GM03348 (cell line): ENCODE results near the gene ADAMTS17.

ENCODE experiments used
- DNase-seq: peaks from one replicate; pipeline ENCODE4 v3.0.0; 2012; ENCODE audit warnings: low spot score

Gene ADAMTS17, protein sequence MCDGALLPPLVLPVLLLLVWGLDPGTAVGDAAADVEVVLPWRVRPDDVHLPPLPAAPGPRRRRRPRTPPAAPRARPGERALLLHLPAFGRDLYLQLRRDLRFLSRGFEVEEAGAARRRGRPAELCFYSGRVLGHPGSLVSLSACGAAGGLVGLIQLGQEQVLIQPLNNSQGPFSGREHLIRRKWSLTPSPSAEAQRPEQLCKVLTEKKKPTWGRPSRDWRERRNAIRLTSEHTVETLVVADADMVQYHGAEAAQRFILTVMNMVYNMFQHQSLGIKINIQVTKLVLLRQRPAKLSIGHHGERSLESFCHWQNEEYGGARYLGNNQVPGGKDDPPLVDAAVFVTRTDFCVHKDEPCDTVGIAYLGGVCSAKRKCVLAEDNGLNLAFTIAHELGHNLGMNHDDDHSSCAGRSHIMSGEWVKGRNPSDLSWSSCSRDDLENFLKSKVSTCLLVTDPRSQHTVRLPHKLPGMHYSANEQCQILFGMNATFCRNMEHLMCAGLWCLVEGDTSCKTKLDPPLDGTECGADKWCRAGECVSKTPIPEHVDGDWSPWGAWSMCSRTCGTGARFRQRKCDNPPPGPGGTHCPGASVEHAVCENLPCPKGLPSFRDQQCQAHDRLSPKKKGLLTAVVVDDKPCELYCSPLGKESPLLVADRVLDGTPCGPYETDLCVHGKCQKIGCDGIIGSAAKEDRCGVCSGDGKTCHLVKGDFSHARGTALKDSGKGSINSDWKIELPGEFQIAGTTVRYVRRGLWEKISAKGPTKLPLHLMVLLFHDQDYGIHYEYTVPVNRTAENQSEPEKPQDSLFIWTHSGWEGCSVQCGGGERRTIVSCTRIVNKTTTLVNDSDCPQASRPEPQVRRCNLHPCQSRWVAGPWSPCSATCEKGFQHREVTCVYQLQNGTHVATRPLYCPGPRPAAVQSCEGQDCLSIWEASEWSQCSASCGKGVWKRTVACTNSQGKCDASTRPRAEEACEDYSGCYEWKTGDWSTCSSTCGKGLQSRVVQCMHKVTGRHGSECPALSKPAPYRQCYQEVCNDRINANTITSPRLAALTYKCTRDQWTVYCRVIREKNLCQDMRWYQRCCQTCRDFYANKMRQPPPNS

DNA sequence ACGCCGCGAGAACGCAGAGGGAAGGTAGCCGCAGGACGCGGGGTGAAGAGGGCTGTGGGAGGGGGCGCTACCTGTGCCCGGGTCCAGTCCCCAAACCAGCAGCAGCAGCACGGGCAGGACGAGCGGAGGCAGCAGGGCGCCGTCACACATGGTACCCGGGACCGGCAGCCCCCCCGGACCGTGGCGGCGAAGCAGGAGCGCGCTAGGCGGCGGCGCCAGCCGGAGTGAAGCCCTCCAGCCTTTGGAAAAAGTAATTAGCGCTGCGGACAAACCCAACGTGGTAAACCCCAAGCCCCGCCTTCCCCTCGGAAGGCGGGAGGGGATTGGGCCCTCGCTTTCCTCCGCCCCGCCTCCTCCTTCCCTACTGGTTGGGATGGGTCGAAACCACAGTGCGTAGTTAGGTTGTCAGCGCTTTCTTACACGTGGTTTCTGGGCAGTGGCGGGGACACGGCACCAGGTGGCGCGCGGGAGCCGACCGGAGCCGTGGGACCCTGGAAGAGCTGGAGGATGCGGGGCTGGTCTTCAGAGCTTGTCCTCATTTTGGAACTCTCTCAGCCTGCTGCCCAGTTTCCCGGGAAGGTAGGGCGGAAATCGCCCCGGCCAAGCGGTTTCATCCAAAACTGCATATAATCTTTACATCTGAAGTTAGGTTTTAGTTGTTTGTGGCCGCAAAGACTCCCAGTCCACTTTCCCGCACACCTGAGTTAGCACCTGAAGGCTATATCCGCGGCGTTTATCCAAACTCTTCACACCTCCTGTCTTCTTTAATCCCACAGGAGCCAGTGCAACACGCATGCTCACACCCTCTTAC is at the start of gene ADAMTS17:
Gene ADAMTS17, minus strand, starts transcription at position 226 of the 811 bp plus-strand sequence. Its CDS starts 76 bp downstream, at position 150.
- DNase-seq: peak; percentile 86

DNA sequence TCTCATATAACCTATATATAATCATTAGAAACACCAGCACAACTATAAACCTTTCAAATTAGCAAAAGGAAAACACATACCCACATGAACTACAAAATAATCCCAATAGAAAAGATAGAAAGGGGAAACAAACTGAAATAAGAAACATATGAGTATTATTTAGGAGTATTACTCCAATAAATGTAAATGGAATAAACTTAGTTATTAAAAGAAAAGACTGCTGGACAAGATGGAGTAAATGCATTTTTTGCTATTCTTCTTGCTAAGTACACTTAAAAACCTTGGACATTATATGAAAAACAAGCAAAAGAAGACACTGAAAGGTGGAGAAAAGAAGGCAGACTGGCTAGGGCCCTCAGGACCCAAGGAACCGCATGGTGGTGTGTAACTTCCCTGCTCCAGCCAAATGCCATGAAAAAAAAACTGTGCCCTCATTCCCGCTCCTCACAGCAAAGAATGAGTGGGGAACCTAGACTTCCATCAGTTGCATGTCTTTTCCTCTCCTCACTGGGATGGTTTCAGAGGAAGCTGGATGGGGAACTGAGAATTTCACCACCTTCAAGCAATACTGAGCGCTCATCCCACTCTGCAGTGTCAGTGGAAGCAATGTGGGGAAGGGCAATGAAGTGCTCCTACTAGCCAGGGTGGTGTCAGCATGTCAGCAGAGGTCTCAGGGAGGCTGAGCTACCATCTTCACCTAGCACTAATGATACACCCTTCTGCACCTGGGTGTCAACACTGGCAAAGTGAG is 43.7 kb upstream of the ADAMTS17 start:
- DNase-seq: no peak

DNA sequence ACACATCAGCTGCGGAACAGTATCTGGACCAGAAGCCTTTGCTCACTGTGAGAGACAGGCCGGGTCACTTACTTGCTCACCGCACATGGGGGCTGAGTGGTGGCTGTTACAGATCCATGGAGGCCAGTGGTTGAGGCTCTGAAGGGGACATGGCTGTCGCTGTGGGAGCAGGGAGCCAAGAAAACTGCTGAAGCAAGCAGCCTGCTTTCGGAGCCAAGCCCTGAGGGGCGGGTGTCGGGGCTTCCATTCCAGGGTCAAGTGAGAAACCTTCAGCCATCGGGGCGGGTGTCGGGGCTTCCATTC is 42.3 kb upstream of the ADAMTS17 start:
- DNase-seq: no peak

DNA sequence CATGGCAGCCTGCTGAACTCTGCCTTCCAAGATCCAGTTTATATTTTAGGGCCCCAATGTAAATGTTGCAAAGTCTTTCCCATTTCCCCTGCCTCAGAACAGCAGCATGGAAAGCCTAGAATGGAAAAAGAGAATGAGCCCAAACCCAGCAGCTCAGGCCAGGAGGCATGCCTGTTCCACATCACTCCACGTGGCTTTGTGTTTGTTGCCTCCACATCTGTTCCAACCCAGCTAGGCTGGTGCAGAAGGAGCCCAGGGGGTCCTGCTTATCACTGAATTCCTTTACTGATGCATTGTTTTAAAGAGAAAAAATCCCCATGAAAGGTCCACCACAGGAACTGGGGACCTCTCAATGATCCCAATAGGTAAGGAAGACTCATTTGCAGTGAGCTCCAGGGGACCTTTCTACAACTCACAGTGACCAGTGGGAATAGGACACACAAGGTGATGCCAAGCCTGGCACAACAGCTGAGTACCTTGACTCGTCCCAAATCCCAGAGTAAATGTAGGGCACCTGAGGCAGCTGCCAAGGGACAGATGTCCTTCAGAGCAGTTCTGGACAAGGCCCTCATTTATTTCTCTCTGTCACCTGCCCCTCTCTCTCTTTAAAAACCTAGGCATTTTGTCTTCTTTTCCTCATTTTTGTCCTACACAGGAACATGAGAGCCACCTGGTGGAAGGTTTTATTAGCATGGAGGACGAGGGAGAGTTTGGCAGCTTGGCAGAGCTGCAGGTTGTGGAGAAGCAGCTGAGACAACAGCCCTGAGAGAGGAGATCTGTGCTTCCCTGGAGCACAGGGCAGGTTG is 41.7 kb upstream of the ADAMTS17 start:
- DNase-seq: no peak

DNA sequence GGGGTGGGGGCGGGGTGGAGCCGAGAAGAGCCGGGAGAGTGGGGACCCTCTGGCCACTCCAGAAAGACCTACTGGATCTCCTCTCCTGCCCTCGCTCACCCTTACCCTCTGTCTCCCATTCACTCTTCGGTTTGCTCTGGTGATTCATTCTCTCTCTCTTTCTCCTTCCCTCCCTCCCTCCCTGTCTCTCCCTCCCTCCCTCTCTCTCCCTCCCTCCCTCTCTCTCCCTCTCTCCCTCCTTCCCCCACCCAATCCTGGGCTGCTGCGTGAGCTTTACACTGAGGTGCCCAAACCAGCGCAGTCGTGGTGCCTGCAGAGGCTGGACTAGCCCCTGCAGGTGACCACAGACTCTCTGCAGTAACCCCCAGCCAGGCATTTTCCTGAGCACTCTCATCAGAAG is 32.2 kb upstream of the ADAMTS17 start:
- no peak for DNase-seq

DNA sequence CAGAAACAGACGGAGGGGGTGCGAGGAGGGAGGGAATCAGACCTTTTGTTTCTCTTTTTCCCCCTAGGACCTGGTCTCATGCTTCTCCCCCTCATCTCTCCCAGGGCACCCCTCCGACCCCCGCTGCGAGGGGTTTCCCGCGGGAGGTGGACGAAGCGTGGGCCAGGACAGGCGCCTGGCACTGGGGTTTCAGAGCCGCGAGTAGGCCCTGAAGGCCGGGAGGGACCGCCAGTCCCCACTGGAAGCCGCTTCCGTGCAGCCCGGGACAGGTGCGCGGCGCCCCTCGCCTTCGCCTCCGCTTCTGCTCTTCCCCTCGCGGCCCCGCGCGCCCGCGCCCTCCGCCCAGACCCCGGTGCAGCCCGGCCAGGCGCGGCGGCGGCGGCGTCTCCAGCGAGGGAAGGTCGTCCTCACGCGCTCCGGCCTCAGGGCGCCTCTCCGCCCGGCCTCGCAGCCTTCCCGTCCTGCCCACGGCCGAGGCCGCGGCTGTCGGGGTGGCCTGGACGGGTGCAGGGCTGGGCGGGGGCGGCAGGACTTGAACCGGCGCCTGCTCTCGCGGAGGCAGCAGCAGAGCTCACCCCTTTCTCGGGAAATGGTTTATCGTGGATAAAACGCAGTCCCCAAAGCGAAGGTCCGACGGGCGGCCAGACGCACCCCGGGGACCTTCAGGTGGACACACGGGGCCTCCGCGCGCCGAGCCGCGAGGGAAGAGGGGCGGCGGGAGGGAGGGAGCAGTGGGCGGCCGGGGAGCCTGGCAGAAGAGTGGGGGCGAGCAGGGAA is 31.5 kb upstream of the ADAMTS17 start:
- no peak for DNase-seq

DNA sequence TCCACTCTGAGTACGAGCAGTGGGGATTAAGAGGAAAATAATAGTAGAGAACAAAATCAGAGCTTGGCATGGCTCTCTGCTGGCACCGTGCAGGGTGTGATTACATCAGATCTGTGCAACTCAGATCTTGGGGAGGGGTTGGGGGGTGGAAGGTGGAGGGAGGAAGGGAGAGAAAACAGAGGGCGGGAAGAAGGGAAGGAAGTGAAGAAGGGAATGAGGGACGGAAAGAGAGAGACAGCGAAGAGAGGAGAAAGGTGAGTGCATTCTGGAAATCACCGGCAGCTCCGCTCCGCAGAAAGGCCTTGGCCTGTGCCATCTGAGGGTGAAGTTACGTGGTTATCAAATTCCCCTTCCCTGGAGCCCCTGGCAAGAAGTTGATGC is 31.0 kb upstream of the ADAMTS17 start:
- no peak for DNase-seq

DNA sequence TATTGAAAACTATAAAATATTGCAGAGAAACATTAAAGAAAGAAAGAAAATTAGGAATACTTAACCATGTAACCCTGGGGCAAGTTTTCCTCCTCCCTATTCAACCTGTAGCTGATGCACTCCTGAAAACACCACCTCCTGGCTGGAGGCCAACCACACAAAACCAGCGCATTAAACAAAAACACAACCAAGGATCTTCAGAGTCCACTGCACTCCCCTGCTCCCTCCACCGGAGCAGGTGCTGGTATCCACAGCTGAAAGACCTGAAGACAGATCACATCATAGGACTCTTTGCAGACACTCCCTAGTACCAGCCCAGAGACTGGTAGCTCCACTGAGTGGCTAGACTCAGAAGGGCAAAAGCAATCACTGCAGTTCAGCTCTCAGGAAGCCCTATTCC is 13.6 kb upstream of the ADAMTS17 start:
- no peak for DNase-seq

DNA sequence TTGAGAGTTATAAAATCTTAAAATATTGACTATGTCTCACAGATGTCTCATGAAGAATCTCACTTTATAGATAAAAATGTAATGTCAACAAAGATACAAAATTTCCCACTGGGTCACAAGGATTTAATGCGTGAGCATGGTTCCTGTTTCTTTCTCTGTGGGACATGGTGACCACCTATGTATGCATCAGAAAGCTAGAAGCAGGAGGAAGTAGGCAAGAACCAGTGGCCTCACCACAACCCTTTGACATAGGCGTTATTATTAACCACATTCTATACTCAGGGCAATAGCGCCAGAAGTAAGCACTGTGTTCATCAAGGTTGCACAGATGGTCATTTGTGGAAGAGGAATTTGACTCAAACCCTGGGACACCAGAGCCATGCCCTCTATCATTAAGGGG is 11.7 kb upstream of the ADAMTS17 start:
- DNase-seq: no peak

DNA sequence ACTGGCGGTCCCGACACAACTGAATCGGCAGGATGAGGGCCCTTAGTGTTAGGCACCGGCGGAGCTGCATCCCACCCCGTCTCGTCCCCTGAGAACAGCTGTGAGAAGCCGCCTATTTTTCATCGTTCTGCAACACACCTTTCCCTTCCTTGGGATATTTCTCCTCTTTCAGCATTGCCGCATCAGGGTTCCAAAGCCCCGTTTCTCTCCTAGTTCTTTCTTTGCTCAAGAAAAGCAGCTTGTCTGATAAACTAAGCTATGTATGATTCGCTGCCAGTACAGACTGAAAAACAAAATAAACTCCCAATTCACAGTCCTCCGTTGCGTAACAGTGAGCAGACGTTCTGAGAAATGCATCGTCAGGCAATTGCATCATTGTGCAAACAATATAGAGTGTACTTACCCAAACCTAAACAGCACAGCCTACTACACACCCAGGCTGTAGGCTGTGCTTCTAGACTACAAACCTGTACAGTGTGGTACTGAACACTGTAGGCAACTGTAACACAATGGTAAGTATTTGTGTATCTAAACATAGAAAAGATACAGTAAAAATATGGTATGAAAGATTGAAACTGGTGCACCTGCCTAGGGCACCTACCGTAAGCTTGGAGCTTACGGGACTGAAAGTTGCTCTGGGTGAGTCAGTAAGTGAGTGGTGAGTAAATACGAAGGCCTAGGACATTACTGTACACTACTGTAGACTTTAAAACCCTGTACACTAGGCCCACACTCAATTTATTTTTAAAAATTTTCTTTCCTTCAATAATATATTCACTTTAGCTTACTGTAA is 8.9 kb upstream of the ADAMTS17 start:
- DNase-seq: no peak

DNA sequence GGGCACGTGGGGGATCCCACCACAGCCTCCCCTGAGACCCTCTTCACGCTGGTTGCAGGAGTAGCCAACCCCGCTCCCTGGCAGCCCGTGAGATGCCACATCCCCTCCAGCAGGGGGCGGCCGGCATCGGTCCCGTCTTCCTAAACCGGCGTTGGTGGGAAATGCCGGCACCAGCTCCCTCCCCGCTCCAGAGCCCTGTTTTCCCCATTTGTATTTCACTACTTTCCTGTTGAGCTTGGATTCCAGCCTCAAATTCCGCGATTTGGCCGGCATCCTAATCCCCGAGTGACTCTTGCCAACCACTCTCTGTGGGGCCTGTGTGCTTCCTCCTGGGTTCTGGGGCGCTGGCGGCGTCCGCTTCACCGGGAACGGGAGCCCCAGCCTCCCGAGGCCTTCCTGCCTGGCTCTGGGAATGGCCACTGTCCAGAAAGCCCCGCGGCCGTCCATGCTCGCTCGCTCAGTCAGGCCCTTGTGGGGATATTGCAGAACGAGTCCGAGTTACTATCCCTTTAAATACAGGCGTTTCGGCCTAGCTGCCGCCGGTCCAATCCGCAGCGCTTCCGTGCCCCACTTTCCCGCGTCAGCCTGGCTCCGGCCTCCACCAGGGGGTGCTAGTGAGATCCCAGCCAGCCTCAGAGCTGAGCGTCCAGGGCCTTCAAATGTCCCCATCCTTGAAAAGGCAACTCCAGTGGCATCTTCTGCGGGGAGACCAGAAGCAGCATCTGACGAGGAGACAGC is 8.1 kb upstream of the ADAMTS17 start:
- peak; percentile 95 for DNase-seq

DNA sequence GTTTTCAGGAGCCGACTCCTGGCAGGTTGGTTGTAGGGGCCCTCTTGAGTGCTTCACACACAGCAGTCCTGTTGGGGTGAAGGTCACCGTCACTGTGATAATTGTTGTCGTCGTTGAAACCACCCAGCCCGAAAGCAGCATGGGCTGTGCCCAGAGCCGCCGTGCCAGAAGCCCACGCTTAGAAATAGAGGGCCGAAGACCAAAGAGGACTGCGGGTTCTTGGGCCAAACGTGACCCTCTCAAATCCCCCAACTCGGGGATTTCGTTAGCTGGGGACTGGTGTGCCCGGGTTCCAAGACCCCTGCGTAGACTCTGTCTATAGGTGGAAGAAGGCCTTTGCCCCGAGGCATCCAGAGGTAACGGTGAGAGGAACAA is 7.5 kb upstream of the ADAMTS17 start:
- DNase-seq: no peak

DNA sequence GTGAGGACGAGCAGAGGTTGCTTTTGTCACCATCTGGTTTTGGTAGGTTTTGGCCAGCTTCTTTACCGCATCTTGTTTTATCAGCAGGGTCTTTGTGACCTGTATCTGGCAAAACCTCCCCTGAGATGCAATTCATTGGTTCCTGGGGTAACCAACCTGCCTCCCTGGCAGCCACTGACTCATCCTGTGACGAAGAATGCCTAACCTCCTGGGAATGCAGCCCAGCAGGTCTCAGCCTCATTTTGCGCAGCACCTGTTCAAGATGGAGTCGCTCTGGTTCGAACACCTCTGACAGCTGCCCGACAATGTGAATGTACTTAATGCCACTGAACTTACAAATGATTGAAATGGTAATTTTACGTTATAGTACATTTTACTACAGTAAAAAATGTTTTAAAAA is 6.8 kb upstream of the ADAMTS17 start:
- DNase-seq: no peak

DNA sequence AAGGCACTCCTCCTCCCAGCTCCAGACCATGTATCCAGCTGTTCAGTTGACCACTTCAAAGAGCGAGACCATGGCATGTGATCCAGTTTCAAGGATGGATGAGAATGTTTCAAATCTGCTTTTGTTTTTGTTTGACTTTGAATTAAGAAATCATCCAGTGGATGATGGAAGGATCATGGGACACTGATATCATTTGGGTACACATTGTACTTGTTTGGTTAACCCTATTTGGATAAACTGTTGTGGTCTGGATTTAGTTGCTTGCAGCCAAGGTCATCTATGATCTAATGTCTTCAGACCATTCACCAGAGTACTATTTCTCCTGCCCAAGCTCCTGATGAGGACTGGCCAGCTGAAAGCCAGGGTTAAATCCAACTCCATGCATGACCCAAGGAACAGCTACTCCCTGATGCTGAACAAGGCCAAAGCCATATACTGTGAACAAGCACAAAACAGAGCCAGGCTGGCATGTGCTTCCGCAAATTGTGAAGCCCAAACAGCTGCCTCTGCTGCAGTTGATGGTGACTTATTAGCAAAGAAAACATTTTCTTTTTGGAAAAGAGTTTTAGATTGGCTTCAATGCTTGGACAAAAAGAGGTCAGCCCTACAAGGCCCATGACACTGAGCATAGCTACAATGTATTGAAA is 5.2 kb upstream of the ADAMTS17 start:
- no peak for DNase-seq

DNA sequence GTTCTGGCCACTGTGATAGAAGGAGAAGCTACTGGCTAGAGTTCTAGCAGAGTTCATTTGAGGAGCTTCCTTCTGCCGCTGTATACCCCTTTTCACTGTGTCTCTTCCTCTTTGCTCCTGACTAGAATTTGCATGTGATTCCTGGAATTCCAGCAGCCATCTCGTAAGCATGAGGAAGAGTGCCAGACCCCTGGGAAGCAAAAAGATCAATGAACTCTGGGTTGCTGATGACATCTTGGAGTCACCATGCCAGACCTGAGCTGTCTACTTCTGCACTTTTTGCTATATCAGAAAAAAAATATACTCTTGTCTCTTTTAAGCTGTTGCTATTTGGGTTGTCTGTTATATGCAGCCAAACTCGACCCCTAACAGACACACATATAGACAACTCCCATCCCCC is 3.7 kb upstream of the ADAMTS17 start:
- no peak for DNase-seq

DNA sequence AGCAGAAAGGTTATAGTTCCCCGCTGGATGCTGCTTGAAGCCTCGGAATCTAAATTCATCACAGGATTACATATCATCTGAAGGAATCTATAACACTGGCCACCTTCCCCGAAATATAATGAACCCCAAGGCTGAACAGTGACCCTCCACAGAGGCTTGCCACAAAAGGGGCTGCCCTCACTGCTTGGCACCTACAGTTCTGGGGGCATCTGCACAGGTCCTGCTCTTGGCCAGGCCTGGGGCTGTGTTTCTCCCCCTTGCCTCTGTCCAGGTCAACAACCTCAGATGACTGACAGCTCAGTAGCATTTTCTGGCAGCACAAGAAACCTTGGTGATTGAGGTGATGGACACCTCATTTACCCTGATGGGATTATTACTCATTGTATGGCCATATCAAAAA is 1.5 kb upstream of the ADAMTS17 start:
- no peak for DNase-seq

DNA sequence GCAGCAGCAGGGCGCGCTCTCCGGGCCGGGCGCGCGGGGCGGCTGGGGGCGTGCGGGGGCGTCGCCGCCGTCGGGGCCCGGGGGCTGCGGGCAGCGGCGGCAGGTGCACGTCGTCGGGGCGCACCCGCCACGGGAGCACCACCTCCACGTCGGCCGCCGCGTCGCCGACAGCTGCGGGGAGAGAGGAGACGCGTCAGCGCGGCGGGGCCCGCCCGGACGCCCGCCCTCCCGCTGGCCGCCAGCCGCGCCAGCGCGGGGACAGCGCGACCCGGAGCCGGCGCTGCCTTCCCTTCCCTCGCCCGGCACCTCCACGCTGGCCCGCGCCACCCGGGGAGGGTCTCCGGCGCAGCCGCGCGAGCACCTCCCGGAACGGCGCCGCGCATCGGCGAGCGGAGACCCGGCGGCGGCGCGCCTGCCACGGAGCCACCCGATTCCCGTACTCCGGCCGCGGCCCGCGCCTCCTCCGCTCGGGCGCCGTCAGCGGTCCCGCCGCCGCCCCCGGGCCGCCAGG is 481 bp downstream of the ADAMTS17 start:
- DNase-seq: no peak
